ENCODE data around the gene GOLPH3L.
"Not testable (repeated sequence)": the region's sequence is repeated elsewhere in the genome, so short reads cannot be mapped to it uniquely, and the experiment has no call there.

Gene GOLPH3L

GRCh38 chr1:150613061-150613920 is 83.7 kb downstream of the GOLPH3L start:
- peak; percentile 72 to 90 for DNase-seq

GRCh38 chr1:150612014-150612345 is 85.0 kb downstream of the GOLPH3L start:
- no peak for DNase-seq

GRCh38 chr1:150610576-150610975 is 86.4 kb downstream of the GOLPH3L start:
- DNase-seq: no peak

GRCh38 chr1:150609732-150610131 is 87.2 kb downstream of the GOLPH3L start:
- no peak for DNase-seq

GRCh38 chr1:150606463-150607142 is 90.4 kb downstream of the GOLPH3L start:
- DNase-seq: no peak

GRCh38 chr1:150605451-150605731 is 91.6 kb downstream of the GOLPH3L start:
- not testable (repeated sequence) for DNase-seq

- no peak for DNase-seq
These were observed 92.7 kb downstream of the GOLPH3L start for GRCh38 chr1:150604226-150604588.

GRCh38 chr1:150603711-150604110 is 93.2 kb downstream of the GOLPH3L start:
- DNase-seq: no peak

GRCh38 chr1:150602372-150602771 is 94.6 kb downstream of the GOLPH3L start:
- not testable (repeated sequence) for DNase-seq

- DNase-seq: no peak
These were observed 95.4 kb downstream of the GOLPH3L start for GRCh38 chr1:150601540-150601939.

- not testable (repeated sequence) for DNase-seq
These were observed 98.6 kb downstream of the GOLPH3L start for GRCh38 chr1:150598346-150598745.

GRCh38 chr1:150596976-150597375 is 100.0 kb downstream of the GOLPH3L start:
- DNase-seq: no peak

All from SW 1271 (cell line).